IMR-90 (cell line): Measurements from ENCODE around the gene SMC2. TPM values are rescaled to one million over a fixed set of nuclear protein-coding genes. Genes with fewer than 3 reads are reported as not detected.

Experiments
- ATAC-seq: fragments of 200-7000 bp; cut with Tn5 transposase; 2 replicates; pipeline ENCODE4 v1.9.1; 2020; ENCODE audit warnings: low read depth, mild to moderate bottlenecking, moderate library complexity
- BruUV-seq: library from RNA; stranded (reverse); fragments of 400-500 nt; replicated peaks from 2 replicates; lab custom pipeline; 2021; lab: Mats Ljungman, UMichigan
- CTCF ChIA-PET: fragments of 300-600 bp; formaldehyde crosslinking; extraction: SDS; loops from one replicate; lab custom pipeline; 2021; ENCODE audit warnings: antibody characterized with exemption; lab: Yijun Ruan, JAX
- POLR2A ChIA-PET: fragments of 300-600 bp; sonication (Branson Sonifier 250); formaldehyde crosslinking; loops from one replicate; lab custom pipeline; 2022; ENCODE audit warnings: antibody characterized with exemption; ENCODE audit not compliant: unreplicated experiment; lab: Charles Lee
- DNase-seq: peaks from one replicate; pipeline ENCODE4 v3.0.0; 2013
- H2AFZ ChIP-seq: replicated peaks from 2 replicates; pipeline ENCODE3; 2013; ENCODE audit warnings: low read length, mild to moderate bottlenecking; ENCODE audit not compliant: poor library complexity
- H2AK5ac ChIP-seq: 2 replicates; pipeline ENCODE4 v1.6.1; 2013; ENCODE audit warnings: low read depth, low read length, inconsistent platforms
- H2AK9ac ChIP-seq: replicated peaks from 2 replicates; pipeline ENCODE3; 2013; ENCODE audit warnings: mild to moderate bottlenecking, low read depth, low read length, moderate library complexity; ENCODE audit not compliant: poor library complexity
- H2BK120ac ChIP-seq: 2 replicates; pipeline ENCODE4 v1.6.1; 2013; ENCODE audit warnings: low read depth, low read length, inconsistent platforms
- H2BK15ac ChIP-seq: 3 replicates; pipeline ENCODE4 v1.6.1; 2013; ENCODE audit warnings: low read depth, low read length, inconsistent platforms
- H2BK20ac ChIP-seq: 2 replicates; pipeline ENCODE4 v1.6.1; 2013; ENCODE audit warnings: low read depth, mild to moderate bottlenecking, inconsistent platforms, low read length, moderate library complexity
- H2BK5ac ChIP-seq: 2 replicates; pipeline ENCODE4 v1.6.1; 2013; ENCODE audit warnings: mild to moderate bottlenecking, low read depth, low read length, inconsistent platforms; ENCODE audit not compliant: poor library complexity, severe bottlenecking
- H3K14ac ChIP-seq: replicated peaks from 2 replicates; pipeline ENCODE4 v1.6.1; 2013; ENCODE audit warnings: low read depth, low read length, inconsistent platforms
- H3K18ac ChIP-seq: 2 replicates; pipeline ENCODE4 v1.6.1; 2013; ENCODE audit warnings: low read depth, low read length, control low read depth
- H3K23ac ChIP-seq: 2 replicates; pipeline ENCODE4 v1.6.1; 2013; ENCODE audit warnings: low read depth, low read length, inconsistent platforms
- H3K27ac ChIP-seq: 2 replicates; pipeline ENCODE4 v1.5.1; 2013; ENCODE audit warnings: mild to moderate bottlenecking, control low read depth, low read length; ENCODE audit not compliant: insufficient read depth
- H3K27me3 ChIP-seq: 2 replicates; pipeline ENCODE4 v1.6.1; 2013; ENCODE audit warnings: low read length; ENCODE audit not compliant: control insufficient read depth, insufficient read depth
- H3K36me3 ChIP-seq: 2 replicates; pipeline ENCODE4 v1.6.1; 2013; ENCODE audit warnings: low read length, mixed read lengths; ENCODE audit not compliant: control insufficient read depth, insufficient read depth
- H3K4ac ChIP-seq: 2 replicates; pipeline ENCODE4 v1.6.1; 2013; ENCODE audit warnings: low read depth, low read length, inconsistent platforms
- H3K4me1 ChIP-seq: 2 replicates; pipeline ENCODE4 v1.6.1; 2013; ENCODE audit warnings: low read length, mixed read lengths; ENCODE audit not compliant: control insufficient read depth, insufficient read depth
- H3K4me2 ChIP-seq: 2 replicates; pipeline ENCODE4 v1.6.1; 2013; ENCODE audit warnings: low read depth, mild to moderate bottlenecking, control low read depth, low read length, moderate library complexity
- H3K4me3 ChIP-seq: 2 replicates; pipeline ENCODE4 v1.5.1; 2013; ENCODE audit warnings: low read depth, mild to moderate bottlenecking, control low read depth, low read length, moderate library complexity; ENCODE audit not compliant: insufficient read depth
- H3K56ac ChIP-seq: 2 replicates; pipeline ENCODE4 v1.6.1; 2013; ENCODE audit warnings: low read length, inconsistent platforms; ENCODE audit not compliant: insufficient read depth; ENCODE audit errors: extremely low read depth
- H3K79me1 ChIP-seq, 2 experiments: 2 replicates each; pipeline ENCODE4 v1.6.1; 2013; ENCODE audit warnings: low read length in 2 of 2, inconsistent platforms in 1 of 2, low read depth in 1 of 2
- H3K9ac ChIP-seq: 2 replicates; pipeline ENCODE4 v1.6.1; 2013; ENCODE audit warnings: low read depth, low read length, control low read depth
- H3K9me1 ChIP-seq: 2 replicates; pipeline ENCODE4 v1.6.1; 2013; ENCODE audit warnings: low read length, inconsistent platforms; ENCODE audit not compliant: insufficient read depth
- H3K9me3 ChIP-seq: 2 replicates; pipeline ENCODE4 v1.6.1; 2013; ENCODE audit warnings: low read length; ENCODE audit not compliant: control insufficient read depth, insufficient read depth
- H4K20me1 ChIP-seq: 2 replicates; pipeline ENCODE4 v1.6.1; 2013; ENCODE audit warnings: low read length, inconsistent platforms; ENCODE audit not compliant: insufficient read depth
- H4K5ac ChIP-seq: 2 replicates; pipeline ENCODE4 v1.6.1; 2013; ENCODE audit warnings: mild to moderate bottlenecking, low read depth, low read length, control low read depth
- H4K8ac ChIP-seq, 2 experiments: 2 replicates each; pipeline ENCODE4 v1.6.1; 2013; ENCODE audit warnings: low read depth in 2 of 2, low read length in 2 of 2, control low read depth in 1 of 2, inconsistent platforms in 1 of 2
- H4K91ac ChIP-seq: 2 replicates; pipeline ENCODE4 v1.6.1; 2013; ENCODE audit warnings: low read depth, low read length, inconsistent platforms; ENCODE audit not compliant: insufficient read depth
- CEBPB ChIP-seq: IDR thresholded peaks from 2 replicates; pipeline ENCODE4 v1.6.1; 2012; ENCODE audit warnings: low read depth, low read length, improper control_type of control experiment
- CHD1 ChIP-seq: IDR thresholded peaks from 2 replicates; pipeline ENCODE4 v1.6.1; 2012; ENCODE audit warnings: low read depth, low read length, improper control_type of control experiment
- MXI1 ChIP-seq: IDR thresholded peaks from 2 replicates; pipeline ENCODE4 v1.6.1; 2012; ENCODE audit warnings: low read depth, mild to moderate bottlenecking, low read length, moderate library complexity, borderline replicate concordance
- NFE2L2 ChIP-seq: fragments of 150-350 bp; IDR thresholded peaks from 2 replicates; pipeline ENCODE4 v1.6.1; 2016; ENCODE audit warnings: low read depth, mild to moderate bottlenecking, low read length
- dilution Hi-C: fragments of 300-500 bp; cut with HindIII; formaldehyde crosslinking; loops from one replicate; pipeline ENCODE4 v1.14.3; 2018; ENCODE audit warnings: low sequenced_read_pairs; ENCODE audit not compliant: unreplicated experiment
- in situ Hi-C: fragments of 300-500 bp; cut with MboI; formaldehyde crosslinking; loops from 3 replicates; pipeline ENCODE4 v1.14.3; 2019; ENCODE audit warnings: low sequenced_read_pairs, inconsistent platforms, mixed read lengths
- intact Hi-C: fragments of 100-400 bp; cut with micrococcal nuclease; formaldehyde crosslinking; loops from 2 replicates; pipeline ENCODE4 v1.10.0; 2022
- polyA plus RNA-seq, 3 experiments: library from polyadenylated mRNA; depleted of rRNA; stranded (reverse); fragments of >200 nt; gene quantifications; 2 replicates each; pipeline ENCODE4 v1.2.3, GENCODE V29; 2012; ENCODE audit warnings: low replicate concordance in 1 of 3
- total RNA-seq: library from RNA; depleted of rRNA; stranded (reverse); fragments of >200 nt; gene quantifications from 2 replicates; pipeline ENCODE4 v1.2.3, GENCODE V29; 2012
- TF ChIP-seq, protein P1 (sequence below): fragments of 150-350 bp; IDR thresholded peaks from 2 replicates; pipeline ENCODE4 v1.6.1; 2017; ENCODE audit warnings: mild to moderate bottlenecking, antibody characterized with exemption, low read length, low read depth

SMC2 gene
- total and polyA plus RNA-seq, 2 of the 4 experiments (the other 2 are of a cell fraction), result 4.9 to 12.4 TPM

DNA sequence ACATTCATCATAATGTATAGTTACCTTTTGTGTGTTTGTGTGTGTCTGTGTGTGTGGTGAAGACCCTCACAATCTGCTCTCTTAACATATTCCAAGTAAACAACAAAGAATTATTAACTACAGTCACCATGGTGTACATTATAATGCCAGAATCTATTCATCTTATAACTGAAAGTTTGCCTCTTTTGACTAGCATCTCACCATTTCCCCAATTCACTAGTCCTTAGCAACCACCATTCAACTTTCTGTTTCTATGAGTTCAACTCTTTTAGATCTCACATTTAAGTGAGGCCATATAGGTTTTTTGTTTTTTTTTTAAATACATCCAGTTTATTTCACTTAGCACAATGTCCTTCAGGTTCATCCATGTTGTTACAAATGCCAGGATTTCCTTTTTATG is 83.6 kb downstream of the SMC2 start:
- TF ChIP-seq CEBPB, result no peak
- TF ChIP-seq, protein P1, sequence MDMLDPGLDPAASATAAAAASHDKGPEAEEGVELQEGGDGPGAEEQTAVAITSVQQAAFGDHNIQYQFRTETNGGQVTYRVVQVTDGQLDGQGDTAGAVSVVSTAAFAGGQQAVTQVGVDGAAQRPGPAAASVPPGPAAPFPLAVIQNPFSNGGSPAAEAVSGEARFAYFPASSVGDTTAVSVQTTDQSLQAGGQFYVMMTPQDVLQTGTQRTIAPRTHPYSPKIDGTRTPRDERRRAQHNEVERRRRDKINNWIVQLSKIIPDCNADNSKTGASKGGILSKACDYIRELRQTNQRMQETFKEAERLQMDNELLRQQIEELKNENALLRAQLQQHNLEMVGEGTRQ, result no peak
- no peak for TF ChIP-seq NFE2L2
- no peak for TF ChIP-seq CHD1
- no peak for TF ChIP-seq MXI1
- Histone ChIP-seq H2AK9ac (no peak overlapping the region), H2AK5ac (no peak overlapping the region), H2BK120ac (no peak overlapping the region), H2BK15ac (no peak overlapping the region), H3K79me1 (no peaks in the 10 kb centered on the region), H2BK20ac (no peak overlapping the region), H3K14ac (no peak overlapping the region), H3K36me3 (no peaks in the 10 kb centered on the region), H3K56ac (no peak overlapping the region), H3K4me1 (no peaks in the 10 kb centered on the region), H3K4me3 (no peak overlapping the region), H3K9me3 (no peaks in the 10 kb centered on the region), H3K27me3 (no peaks in the 10 kb centered on the region), H3K9ac (no peak overlapping the region), H2AFZ (no peak overlapping the region), H4K8ac (no peak overlapping the region), H3K27ac (no peak overlapping the region), H4K91ac (no peak overlapping the region), H2BK5ac (no peak overlapping the region), H3K4me2 (no peak overlapping the region), H3K18ac (no peak overlapping the region), H4K5ac (no peak overlapping the region), H3K4ac (no peak overlapping the region), H3K9me1 (no peaks in the 10 kb centered on the region), H4K20me1 (no peaks in the 10 kb centered on the region), H3K23ac (no peak overlapping the region)
- intact Hi-C loops (no loop called here), dilution Hi-C loops (no loop called here), in situ Hi-C loops (no loop called here)
- ATAC-seq (no peak), DNase-seq (no peak)
- ChIA-PET CTCF (no interaction called here), POLR2A (no interaction called here)
- no TSS peak for BruUV-seq
